ENCODE measurements around the gene TTL.
"Not testable (repeated sequence)": the region's sequence is repeated elsewhere in the genome, so short reads cannot be mapped to it uniquely, and the experiment has no call there.

The TTL gene

DNA sequence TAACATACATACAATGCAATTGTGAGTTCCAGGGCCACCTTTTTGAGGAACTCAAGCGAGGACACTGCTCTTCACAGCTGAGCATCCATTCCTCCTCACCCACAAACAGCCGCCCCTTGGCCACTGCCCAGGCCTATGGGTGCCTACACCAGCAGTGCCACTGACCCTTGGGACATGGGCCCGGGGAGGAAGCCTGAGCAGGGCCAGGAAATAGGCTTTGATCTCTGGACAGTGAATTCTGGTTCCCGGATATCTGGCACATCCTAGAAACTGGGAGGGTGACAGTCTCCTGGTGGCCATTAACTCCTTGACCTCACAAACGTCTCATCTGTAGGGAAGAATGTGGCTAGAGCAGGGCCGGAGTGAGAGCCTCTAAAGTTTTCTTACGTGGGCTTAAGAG lies 5.5 kb upstream of the TTL start:
- no peak for DNase-seq

DNA sequence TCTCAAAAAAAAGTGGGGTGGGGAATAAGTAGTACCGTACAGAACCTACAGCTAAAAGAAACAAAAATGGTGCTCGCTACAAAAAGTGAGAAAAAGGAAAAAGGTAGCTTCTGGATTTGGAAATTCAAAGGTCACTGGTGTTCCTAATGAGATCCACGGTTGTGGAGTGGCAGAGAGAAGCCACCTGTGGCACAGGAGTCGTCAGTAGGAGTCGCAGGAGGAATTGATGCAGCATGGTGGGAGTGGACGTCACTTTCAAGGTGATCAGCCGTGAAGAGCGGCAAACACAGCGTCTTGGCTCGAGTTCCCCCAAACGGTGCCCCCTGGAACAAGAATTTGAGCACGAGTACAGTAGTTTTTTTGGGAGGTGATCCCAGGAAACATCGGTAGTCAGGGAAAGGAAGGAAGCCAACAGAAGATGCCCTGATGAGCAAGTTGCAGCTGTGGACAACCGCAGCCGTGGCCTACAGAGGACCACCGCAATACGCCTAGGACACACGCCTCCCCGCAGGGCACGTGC lies 1.4 kb upstream of the TTL start:
- peak; percentile 2 for DNase-seq

DNA sequence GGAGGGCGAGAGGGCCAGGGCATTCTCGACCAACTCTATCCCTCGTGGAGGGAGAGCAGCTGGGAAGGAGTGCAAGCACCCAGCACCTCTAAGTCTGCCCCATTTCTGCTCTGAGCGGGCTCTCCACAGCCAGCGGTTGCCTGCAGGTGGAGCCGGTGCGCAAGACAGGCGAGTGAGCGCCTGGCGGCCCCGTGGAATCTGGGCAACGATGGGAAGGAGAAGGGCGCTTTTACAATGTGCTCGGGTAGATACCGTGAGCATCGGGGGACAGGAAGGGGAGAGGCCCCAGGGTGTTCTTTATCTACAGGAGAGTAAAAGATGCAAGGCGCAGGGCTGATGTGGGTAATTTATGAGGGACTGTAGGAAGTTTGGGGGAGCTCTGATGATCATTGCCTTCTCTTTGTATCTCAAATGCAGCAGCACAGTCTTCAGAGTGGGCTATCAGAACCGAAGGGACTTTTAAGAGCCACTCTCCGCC lies 867 bp upstream of the TTL start:
- DNase-seq, result peak; percentile 70

- DNase-seq, result peak; percentile 2
Measured at GRCh38 chr2:112482309-112483041, 519 bp downstream of the TTL start.

GRCh38 chr2:112483042-112483473 lies 1.1 kb downstream of the TTL start:
- DNase-seq, result peak; percentile 14

GRCh38 chr2:112483831-112484230 lies 1.9 kb downstream of the TTL start:
- no peak for DNase-seq

- DNase-seq, result no peak
Measured at GRCh38 chr2:112485849-112486248, 3.9 kb downstream of the TTL start.

GRCh38 chr2:112486895-112487294 lies 4.9 kb downstream of the TTL start:
- no peak for DNase-seq

GRCh38 chr2:112487444-112487961 lies 5.5 kb downstream of the TTL start:
- no peak for DNase-seq

GRCh38 chr2:112488201-112488600 lies 6.2 kb downstream of the TTL start:
- no peak for DNase-seq

DNA sequence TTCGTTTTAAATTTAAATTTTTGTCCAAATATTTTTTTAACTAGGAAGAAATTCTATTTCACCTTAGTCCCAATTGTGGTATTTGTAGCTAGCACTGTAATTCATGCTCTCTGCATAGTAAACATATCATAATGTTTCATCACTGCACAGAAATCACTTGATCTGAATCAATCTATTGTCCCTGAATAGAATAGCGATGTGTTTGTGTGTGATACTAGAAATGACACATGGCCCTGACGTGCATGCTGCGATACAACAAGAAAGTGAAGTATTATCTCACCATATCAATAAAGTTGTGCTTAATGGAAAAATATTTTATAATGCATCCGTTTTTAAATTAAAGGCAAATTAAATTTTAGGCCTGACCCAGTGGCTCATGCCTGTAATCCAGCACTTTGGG lies 10.0 kb downstream of the TTL start:
- DNase-seq, result no peak

DNA sequence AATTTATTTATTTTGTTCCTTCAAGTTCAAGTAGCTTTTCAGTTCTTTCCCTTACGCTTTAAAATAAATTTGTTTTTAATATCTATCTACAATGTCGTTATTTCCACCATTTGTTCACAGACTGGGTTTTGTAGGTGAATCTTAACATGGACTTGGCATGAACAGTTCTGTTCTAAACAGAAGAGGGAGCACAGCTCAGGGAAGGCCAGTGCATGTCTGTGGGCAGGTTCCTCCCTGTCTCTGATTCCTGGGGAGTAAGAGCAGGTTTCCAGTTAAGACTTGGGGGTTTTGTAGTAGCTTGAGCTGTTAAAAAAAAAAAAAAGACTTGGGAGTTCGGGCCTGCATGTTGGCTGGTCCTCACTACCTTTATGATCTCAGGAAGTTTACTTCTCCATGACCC lies 11.1 kb downstream of the TTL start:
- no peak for DNase-seq

- no peak for DNase-seq
Measured at GRCh38 chr2:112493858-112494648, 12.1 kb downstream of the TTL start.

DNA sequence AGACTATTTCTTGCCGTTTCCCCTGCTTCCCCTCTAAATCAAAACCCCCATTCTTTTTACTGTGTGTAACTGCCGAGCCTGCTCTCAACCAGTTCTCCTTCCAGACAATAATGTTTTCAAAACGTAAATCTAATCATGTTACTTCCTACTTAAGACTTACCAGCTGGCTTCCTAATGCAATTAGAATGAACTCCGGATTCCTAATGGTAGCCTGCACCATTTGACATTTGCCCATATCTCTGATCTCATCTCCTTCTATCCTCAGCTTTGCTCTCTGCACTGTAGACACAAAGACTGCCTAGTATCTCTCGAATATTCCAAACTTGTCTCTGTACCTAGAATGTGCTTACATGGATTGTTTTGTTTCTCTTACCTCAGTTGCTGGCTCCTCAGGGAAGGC lies 12.9 kb downstream of the TTL start:
- no peak for DNase-seq

DNA sequence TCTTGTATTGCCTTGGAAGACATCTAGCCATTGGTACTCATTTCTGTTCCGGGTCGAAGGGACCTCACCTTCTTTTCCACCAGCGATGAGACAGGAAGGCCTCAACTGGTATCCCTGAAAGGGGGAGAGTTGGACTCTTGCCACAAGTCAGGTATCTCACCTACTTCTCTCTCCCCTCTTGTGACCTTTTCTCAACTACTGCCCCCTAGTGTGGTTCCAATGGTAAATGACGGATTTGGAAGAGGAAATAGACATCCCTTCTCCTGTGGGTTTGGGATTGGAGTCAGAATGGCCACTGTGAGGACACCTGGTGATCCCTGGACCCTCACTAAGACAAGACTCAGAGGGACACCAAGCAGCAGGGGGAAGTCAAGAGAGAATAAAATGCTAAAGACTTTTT lies 13.9 kb downstream of the TTL start:
- DNase-seq, result not testable (repeated sequence)

DNA sequence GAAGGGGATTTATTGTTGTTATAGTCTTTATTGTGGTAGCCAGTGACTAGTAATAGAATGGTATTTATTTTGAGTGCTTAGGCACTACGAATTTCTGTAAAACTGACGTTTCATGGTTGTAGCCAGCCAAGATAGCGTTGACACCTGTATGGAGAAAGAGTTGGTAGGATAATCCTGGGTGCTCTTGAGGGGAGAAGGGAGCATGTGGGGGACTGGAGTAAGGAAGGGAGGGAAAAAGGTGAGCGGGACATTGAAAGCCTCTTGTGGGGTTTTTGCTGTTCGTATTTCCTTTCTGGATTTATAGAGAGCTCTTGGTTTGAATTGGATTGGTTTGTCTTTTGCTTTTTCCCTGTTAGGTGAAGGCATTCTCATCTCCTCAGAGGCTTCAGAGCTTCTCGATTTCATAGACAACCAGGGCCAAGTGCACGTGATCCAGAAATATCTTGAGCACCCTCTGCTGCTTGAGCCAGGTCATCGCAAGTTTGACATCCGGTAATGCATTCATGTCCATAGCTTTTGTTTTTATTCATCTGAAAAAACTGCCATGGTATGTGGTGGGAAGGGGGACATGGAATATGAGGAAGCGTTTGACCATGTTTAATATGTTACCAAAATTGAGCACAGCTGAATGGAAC lies 19.0 kb downstream of the TTL start:
- DNase-seq, result peak; percentile 16

GRCh38 chr2:112509239-112509998 lies 27.5 kb downstream of the TTL start:
- not testable (repeated sequence) for DNase-seq

- no peak for DNase-seq
Measured at GRCh38 chr2:112516801-112517200, 34.8 kb downstream of the TTL start.

DNA sequence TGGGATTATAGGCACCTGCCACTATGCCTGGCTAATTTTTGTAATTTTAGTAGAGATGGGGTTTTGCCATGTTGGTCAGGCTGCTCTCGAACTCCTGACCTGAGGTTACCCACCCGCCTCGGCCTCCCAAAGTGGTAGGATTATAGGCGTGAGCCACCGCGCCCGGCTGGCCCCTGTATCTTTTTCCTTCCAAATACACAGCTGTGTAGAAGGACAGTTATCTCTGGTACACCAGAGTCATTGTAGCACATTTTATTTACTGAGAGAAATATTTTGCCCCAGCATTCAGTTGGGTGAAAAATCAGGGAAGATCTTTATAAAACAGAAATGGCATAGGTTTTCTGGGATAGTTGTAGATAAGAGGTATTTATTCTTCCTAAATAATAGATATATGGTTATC lies 36.9 kb downstream of the TTL start:
- no peak for DNase-seq

GRCh38 chr2:112519506-112519905 lies 37.5 kb downstream of the TTL start:
- DNase-seq, result no peak

GRCh38 chr2:112520234-112520783 lies 38.4 kb downstream of the TTL start:
- DNase-seq, result no peak

- no peak for DNase-seq
Measured at GRCh38 chr2:112523291-112523777, 41.4 kb downstream of the TTL start.

Data from DMS153 (cell line).